ENCODE measurements around the gene GALNT7.

GRCh38 chr4:173275150-173275549, 106.5 kb downstream of the GALNT7 start:
- TF ChIP-seq CTCF (IDR thresholded peaks at IDR 0.05) (no peak), POLR2A (IDR thresholded peaks at IDR 0.05) (no peak), EP300 (IDR thresholded peaks at IDR 0.05) (no peak)

Measured in ovary (tissue), 3 donors.